ENCODE measurements around the gene TIAM2.

TIAM2 gene

DNA sequence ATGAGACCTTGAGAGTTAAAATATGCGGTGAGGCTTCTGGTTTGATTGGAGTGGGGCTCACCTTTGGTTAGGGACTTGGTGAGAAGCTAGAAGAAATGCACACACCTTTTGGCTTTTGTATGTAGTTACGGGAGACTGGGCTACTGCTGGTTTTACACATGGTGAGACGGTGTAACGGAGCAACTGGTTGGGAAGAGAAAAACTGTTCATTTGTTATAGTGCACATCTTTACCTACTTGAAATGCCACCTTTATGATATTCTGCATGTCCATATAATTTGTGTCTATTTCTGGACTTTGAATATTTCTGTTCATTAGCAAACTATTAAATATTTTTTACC, 31.6 kb downstream of the TIAM2 start:
- no peak for DNase-seq

DNA sequence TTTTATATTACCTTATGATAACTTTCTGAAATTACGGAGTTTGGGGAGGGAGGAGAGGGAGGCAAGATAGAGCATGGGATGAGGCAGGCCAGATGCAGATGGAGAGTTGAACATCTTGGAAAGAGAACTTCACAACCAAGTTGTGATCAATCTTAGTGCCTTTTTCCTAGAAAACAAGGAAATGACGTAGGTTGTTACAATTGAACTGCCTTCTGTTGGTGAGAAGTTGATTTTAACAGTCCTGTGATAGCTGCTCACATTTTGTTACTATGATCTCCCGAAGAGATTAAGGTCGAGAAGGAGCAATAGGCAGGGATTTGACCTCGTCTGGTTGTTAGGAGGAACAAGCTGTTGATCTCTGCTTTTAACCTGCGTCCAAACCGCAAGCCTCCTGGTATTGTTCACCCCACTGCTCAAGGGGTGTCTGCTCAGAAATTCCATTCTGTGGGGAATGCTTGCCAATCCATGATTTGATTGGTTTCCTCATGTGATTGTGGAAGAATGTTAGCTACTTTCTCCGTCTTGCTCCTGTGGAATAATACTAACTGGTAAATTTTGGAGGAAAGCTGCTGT, 35.1 kb downstream of the TIAM2 start:
- no peak for DNase-seq

DNA sequence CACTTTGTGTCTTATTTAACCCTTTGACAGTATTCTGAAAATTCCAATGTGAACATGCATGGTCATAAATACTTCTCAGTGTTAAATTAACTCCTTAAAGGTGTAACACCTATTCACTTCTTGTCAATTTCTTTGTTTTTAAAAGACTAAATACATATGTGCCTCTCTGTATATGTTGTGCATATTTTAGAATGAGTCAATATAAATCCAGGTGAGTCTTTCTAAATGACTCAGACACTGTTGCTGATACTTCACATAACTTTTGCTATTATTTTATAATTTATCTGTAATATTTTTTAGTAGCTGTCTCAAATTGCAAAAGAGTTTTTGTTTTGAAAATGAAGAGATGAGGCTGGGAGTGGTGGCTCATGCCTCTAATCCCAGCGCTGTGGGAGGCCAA, 36.0 kb downstream of the TIAM2 start:
- no peak for DNase-seq

DNA sequence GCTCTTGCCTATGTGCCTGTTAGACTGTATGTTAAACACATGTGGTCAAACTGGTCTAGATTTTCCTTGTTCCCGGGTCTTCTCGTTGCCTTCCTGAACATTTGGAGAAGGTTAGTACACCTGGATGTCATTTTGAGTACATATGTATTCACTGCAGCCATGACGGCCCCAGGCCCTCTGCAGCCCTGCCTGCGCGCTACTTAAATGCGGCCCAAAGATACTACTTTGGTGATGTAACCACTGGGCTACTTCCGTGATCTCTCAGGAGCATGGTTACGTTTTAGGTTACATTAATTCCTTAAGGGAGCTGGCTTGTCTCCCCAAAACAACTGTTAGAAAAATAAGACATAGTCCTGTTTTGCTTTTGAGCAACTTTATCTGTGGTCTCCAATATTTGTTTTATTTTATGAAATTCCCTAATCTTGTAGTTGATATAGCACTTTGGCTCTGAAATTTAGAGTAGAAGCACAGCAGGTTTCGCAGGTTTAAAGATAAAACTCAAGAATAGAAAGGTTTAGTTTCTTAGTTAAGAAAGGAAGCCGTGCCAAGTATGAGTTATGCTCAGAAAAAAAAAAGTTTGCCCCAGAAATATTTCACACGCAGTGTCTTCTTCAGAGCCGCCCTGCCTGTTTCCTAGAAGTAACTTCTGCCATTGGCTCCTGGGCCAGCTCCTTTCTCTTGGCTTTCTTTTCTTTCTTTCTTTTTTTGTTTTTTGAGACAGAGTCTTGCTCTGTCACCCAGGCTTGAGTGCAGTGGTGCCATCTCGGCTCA, 38.1 kb downstream of the TIAM2 start:
- no peak for DNase-seq

DNA sequence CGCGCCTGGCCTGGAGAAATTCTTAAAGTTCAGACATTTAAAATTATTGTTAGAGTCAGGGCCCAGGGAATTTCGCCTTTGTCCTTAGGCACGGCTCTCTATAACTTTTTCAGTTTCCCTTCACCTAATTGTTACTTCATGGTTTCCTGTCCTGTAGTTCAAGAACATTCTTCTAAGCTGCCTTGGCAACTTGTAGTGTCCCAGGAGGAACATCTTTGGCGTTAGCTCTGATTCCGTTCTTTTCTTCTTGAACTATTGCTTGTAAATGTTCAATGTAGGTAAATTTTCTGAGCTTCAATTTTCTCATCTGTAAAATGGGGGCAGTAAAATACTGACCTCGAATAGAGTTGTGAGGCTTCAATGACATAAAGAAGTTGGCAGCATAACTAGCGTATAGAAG, 41.8 kb downstream of the TIAM2 start:
- DNase-seq, result no peak

DNA sequence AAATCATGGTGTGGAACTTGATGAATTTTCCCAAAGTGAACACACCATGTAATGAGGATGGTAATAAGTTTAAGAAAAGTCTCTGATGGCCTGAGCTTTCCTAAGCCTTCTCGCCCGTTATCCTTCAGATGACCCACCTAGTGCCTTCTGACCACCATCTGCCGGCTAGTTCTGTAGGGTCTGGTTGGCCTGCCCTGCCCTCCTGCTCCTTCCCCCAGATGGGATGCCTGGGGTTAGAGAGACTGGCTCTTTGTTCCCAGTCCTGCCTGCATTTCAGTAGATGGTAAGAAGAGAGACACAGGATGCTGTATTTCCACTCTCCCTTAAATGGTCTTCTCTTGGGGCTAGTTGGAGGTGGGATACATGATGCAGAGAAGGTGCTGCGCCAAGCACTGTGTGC, 43.0 kb downstream of the TIAM2 start:
- no peak for DNase-seq

DNA sequence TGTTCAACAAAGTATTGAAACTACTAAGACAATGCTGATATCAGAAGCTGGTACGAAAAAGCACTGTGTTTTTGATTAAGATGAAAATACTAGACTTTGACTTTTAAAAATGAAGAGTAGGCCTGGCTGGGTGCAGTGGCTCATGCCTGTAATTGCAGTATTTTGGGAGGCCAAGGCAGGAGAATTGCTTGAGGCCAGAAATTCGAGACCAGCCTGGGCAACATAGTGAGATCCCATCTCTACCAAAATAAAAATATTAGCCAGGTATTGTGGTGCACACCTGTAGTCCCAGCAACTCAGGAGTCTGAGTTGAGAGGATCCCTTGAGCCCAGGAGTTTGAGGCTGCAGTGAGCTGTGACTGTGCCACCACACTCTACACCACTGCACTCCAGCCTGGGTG, 43.4 kb downstream of the TIAM2 start:
- DNase-seq, result no peak

DNA sequence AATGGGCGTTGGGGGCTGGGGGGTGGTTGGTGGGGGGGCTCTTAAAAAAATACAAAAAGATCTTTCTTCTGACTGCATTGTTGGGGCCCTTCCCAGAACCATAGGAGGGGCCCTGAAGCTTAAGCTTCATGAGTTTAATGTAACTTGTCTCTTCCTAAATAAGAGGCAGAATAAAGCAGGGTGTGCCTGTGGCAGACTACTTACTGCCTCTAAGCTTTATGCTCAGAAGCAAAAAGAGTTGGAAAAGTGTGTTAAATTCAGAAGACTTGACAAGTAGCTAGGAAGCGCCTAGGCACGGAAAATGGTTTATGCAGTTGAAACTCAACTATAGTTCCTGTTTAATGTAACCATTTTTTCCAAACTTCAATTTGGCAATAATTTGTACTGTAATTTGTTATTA, 44.5 kb downstream of the TIAM2 start:
- DNase-seq, result no peak

DNA sequence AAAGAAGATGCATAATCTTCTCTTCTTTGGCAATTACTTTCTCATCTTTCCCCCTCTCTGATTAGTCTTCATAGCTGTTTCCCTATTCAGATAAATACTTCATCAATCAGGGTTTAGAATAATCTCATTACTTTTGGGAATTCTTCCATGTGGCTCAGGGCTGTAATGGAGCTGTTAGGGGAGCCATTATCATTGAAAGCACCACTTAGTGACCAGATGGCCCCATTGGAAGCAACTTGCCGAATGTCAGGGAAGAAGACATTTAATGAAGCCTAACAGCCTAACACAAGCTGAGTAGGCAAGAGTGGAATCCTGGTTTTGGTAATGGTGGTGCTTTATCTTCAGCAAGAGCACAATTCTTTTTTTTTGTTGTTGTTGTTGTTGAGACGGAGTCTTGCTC, 45.0 kb downstream of the TIAM2 start:
- DNase-seq, result no peak

DNA sequence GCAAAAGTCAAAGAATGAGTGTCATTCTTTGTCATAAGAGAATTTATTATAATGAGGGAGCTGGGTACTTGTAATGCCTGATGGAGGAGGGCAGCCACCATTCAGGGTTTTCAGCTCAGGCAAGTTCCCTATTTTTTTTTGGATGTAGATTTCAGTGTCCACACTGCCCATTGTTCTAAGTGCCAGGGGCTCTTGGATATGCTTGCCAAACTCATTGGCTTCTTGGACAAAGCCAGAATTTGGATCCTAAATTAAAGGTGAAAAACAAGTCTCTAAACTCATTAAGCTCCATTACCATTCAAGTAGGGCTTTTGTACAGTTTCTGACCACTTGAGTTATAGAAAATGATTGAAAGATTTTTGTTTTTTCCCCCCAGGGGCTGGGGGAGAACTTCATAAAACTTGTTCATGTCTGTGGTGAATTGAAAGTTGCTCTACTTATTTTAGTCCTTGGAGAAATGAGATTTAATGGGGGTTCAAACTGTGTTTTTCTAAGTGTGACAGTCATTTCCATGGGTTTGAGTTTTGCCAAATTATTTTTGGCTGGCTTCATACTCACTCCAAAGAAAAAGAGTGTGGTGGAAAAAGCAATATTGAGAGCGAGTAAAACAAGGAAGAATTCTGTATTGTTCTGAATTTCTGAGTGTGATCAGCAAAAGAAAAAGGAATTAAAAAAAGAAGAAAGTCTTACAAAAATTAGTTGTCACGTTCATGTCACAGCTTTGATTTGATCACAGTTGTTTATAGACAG, 46.0 kb downstream of the TIAM2 start:
- DNase-seq, result no peak

DNA sequence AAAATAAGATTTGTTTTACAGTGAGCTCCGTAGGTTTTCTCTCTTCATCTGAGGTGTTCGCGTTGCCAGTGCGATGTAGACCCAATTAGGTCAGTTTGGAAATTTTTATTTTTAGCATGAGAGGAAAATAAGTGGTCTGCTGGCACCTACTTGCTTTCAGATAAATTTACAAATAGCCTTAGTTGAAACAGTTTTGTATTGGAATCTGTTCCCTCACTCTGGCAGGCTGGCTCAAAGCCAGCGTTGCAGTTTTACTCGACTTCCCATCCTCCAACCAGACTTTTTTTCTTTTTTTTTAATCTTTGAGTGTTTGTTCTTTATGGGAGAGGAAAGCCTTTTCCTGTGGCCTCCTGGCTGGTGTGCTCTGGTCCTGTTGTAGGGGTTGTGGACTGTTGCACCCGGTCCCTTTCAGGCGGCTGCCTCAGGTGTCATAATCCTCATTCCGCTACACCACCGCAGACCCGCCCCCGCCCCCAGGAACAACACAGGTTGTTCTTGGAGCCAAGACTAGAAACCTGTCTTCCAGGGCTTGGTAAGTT, 46.7 kb downstream of the TIAM2 start:
- no peak for DNase-seq

DNA sequence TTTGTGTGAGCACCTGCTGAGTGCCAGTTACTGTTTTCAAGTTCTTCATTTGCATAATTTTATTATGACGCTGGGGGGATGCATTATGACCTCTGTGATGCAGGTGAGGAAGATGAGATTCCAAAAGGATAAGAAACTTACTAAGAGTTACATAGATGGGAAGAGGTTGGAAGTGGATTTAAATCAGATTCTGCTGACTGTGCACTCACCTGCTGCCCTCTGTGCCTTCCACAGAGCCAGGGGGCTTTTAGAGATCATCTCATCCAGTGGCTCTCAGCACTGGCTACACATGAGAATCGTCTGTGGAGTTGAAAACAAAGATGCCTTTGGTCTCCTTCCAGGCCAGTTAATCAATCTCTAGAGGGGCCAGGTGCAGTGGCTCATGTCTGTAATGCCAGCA, 47.9 kb downstream of the TIAM2 start:
- DNase-seq, result no peak

DNA sequence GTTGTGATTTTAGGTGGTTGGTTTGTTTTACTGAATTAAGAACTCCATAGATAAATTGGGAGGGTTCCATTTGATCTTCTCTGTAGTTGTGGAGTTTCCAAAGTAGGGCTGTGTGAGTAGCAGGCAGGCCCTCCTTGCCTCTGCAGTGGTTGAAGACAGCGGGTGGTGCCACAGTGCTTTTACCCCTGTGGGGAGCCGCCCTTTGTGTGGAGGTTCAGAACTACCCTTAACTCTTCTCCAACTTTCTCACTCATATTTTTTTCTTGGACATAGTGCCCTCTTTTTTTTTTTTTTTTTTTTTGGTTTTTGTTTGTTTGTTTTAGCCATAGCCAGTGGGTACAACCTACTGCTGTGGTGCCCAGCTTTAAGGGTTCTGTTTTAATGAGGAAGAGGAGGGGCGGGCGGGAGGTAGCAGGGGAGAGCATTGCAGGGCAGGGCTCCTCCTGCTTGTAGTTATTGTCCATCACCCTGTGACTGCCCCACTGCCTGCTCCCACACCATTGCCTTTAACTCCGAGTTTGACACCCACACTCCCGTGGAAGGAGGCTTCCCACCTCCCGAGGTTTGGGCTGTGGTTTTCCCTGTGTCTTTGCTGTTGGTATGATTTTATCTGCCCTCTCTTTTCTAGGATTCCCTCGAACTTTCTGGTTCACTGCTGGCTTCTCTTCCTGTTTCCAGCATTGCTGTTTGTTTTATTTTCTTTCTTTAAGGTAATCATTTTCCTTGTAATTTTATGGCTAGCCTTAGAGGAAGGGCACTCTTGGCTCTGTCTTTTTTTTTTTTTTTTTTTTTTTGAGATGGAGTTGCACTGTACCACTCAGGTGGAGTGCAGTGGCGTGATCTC, 50.7 kb downstream of the TIAM2 start:
- DNase-seq, result no peak

DNA sequence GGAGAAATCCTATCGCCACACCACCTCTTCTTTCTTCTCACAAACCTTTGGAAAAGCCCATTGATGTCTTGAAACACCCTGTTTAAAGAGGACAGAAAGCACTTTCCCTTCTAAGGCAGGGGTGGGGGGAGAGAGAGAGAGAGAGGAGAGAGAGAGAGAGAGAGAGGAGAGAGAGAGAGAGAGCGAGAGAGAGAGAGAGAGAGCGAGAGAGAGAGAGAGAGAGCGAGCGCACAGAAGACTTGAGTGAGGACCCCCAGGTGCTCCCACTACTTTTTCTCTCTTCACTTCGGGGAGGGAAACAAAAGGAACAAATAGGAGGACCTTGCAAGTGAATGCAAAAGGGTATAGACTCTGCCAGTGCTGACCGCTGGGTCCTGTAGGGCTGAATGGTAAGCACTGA, 52.4 kb downstream of the TIAM2 start:
- DNase-seq, result no peak

DNA sequence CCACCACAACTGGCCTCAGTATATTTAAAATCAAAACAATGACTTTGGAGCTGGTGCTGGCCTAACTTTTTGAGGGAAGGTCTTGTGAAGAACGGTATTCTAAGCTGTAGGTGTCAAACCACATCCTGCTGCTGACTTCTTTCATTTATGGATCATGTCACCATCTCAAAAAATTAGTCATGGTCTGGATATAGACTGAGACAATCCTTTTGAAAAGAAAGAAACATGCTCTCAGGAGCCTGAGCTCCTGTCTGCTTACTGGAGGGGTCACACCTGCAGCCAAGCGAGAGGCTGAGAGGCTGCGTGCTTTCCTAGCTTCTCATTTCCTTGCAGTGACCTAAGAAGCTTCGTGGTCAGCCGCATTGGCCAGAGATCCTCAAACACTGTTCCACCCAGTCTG, 55.2 kb downstream of the TIAM2 start:
- DNase-seq, result no peak

DNA sequence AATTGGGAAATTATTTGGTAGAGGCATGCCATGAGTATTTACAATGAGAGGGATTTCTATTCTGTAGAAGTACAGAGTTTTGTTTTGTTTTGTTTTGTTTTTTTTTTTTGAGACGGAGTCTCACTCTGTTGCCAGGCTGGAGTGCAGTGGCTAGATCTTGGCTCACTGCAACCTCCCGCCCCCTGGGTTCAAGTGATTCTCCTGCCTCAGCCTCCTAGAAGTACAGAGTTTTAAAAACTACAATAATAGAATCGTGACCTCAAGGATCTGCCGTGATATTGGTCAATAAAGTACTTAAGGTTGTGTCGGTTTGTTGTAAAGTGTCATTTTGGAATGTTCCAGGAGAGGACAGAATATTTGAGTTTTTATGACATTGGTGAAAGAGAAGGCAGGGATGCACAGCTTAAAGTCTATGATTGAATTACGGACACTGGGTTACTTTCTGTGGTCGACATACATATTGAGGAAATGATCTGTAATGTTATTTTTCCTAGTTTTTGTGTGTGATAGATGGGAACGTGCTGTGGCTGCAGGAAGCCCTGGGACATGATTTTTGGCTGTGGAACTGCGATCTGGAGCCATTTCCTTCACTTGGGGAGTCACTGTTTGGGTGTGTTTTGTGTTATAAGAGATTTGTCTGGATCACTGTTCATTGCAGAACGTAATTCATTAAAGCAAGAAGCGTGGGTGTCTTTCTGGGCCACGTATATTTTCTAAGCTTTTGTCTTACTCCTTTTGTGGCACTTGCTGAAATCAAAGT, 59.6 kb downstream of the TIAM2 start:
- no peak for DNase-seq

DNA sequence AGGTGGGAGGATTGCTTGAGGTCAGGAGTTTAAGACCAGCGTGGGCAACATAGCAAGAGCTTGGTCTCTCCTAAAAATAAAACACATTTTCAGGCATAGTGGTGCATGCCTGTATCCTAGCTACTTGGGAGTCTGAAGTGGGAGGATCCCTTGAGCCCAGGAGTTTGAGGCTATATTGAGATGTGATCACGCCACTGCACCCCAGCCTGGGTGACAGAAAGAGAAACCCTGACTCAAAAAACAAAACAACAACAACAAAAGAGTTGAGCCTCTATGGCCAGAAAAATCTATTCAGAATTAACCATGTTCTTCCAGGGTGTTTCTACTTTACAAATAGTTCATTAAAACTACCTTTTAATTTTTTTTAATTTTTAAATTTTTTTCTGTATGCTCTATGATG, 60.6 kb downstream of the TIAM2 start:
- no peak for DNase-seq

DNA sequence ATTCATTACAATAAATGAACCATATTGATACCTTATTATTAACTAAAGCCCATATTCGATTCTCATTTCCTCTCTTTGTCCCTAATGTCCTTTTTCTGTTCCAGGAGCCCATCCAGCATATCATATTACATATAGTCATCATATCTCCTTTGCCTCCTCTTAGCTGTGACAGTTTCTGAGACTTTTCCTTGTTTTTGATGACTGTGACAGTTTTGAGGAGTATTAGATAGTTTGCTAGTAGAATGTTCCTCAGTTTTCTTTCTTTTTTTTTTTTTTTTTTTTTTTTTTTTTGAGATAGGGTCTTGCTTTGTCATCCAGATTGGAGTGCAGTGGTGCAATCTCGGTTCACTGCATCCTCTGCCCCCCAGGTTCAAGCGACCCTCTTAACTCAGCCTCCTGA, 61.6 kb downstream of the TIAM2 start:
- no peak for DNase-seq

DNA sequence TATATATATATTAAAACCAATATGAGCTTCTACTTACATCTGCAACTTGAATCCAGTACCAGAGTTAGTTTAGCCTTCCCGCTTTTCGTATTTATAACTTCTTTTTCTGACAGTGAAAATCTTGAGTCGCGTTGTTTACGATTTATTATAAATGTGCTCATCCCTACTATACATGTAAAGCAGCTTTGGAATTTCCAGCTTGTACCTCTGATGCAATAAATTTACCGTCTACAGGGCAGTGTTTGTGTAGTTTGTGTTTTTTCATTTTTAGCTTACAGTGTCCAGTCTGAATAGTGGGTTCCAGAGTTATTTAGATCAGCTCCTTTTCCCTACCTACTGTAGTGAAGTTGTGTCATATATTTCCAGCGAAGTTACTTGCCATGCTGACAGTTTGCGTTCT, 66.3 kb downstream of the TIAM2 start:
- no peak for DNase-seq

DNA sequence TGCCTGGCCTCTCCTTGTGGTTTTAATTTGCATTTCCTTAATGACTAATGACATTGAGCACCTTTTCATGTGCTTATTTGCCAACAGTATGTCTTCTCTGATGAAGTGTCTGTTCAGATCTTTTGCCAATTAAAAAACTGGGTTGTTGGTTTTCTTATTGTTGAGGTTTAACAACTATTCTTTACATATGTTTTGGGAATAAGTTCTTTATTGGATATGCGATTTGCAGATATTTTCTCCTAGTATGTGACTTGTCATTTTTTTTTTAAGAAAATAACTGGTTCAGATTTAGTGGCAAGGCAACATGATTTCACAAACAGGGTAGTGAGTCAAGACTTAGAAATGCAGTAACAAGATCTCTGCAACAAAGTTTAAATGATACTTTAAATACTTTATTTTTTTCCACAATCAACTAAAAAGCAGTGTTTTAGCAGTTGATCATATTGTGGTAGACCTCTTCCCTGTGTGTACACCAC, 67.8 kb downstream of the TIAM2 start:
- DNase-seq, result no peak

DNA sequence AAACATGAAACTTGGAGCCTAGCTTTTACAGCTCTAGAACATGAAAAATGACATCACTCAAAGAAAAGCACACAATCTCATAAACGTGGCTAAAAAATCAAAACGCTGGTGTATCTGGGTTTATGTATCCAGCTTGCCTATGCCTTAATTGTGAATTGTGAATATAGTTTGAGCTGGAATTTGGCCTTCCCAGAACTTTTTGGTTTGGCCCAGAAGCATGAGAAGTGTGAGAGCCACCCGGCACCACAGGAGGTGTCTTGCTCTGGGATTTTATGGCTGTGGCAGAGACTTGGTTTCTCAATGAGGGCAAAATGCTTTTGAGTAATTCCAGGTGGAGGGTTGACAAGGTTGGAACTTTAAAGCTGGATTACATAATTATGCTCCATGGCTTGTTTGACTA, 69.2 kb downstream of the TIAM2 start:
- no peak for DNase-seq

DNA sequence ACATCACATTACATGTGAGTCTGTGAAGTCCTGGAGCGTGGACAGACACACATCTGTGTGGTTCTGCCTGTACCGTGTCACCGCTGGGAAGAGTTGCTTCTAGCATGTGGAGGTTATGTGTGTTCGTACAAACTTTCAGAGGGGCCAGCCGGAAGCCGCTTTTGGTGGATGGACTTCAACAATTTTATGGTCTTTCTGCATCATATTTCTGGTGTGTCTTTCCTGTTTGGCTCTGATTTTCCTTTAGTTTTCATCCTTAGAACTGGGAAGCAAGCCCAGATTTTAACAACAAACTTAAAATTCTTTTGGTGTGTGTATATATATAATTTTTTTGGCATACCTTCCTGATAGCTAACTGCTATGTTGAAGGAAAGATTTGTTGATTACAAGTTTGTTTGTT, 71.2 kb downstream of the TIAM2 start:
- no peak for DNase-seq
